Measurements from ENCODE around the gene FXYD1.

The FXYD1 gene

DNA sequence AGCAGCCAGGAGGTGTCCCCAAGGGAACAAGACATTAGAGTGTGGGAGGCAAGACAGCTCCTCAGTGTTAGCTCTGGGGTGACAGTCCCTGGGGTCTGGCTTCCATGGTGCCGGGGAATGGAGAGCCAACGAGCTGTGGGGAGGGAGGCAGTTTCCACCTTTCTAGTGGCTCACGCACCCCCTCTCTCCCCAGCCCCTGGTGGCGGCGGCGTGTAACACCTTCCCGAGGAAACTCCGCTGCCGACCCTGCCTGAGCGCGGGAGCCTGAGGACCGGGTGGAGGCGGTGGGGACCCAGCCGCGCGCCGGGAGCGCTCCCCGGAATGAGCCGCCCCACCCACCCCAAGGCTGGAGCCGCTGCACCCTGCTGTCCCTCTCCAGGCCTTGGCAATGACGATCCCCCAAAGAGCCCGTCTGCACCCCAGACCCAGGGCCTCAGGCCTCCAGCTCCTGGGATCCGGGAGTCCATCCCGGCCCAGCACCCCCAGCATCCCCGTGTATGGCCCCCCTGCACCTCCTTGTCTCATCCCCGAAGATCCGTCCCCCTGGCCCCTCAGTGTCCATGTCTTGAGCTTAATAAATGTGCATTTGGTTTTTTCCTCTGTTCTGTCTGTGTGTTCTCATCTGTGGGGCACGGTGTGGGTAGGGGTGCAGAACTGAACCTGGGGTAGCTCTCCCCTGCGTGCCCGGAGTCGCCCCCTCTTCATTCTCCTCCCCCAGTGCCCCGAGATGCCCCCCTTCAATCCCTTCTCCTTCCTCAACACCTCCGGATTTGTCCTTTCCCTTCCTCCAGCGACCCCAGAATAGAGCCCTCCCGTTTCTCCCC is 15.3 kb downstream of the FXYD1 start:
- H3K4me3 ChIP-seq (ENCODE audit: low read length) = peak overlapping the region; percentile 78
- peak; percentile 49 for DNase-seq (ENCODE audit: low read depth)
- TF ChIP-seq, protein P1, sequence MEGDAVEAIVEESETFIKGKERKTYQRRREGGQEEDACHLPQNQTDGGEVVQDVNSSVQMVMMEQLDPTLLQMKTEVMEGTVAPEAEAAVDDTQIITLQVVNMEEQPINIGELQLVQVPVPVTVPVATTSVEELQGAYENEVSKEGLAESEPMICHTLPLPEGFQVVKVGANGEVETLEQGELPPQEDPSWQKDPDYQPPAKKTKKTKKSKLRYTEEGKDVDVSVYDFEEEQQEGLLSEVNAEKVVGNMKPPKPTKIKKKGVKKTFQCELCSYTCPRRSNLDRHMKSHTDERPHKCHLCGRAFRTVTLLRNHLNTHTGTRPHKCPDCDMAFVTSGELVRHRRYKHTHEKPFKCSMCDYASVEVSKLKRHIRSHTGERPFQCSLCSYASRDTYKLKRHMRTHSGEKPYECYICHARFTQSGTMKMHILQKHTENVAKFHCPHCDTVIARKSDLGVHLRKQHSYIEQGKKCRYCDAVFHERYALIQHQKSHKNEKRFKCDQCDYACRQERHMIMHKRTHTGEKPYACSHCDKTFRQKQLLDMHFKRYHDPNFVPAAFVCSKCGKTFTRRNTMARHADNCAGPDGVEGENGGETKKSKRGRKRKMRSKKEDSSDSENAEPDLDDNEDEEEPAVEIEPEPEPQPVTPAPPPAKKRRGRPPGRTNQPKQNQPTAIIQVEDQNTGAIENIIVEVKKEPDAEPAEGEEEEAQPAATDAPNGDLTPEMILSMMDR (IDR thresholded peaks at IDR 0.05; ENCODE audit: insufficient read depth, low read depth, low read length, missing control alignments) = peak; percentile 51

DNA sequence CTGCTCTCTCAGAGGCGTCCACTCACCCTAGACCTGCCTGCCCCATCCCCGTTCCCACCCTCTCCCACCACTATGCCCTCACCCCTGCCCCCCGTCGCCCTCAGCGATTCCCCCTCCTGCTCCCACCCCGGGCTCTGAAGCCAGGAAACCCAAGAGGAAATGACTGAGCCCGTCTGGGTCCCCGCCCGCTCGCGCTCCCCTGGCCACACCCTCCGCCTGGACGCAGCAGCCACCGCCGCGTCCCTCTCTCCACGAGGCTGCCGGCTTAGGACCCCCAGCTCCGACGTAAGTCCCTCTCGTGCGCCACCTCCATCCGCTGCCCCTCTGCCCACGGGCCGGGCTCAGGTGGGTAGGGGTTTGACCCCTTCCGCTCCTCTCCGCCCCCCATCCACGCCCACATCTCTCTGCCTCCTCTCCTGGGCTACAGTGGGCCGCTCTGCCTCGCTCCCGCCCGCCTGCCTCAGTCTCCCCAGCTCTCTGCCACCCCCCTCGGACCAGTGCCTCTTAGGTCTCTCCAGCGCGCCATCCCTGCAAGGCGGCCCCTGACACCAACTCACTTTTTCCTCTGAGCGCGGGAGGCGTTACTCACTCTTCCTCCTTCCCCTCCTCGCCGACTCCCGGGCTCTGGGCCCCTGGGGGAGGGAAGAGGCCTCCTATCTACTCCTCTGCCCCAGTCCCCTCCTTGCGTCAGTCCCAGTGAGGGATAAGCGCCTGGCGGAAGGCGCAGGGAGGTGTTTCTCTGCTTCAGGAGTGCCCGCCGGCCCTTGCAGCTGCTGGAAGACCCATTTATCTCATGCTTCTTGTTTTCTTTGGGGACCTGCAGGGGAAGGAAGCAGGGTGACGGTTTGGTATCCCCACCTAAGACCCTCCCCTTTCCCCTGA is 16.1 kb downstream of the FXYD1 start, which contains the start of gene FXYD5:
Gene FXYD5 (plus strand): TSS at position 211 of the 882 bp plus-strand sequence. CDS start 816 bp downstream, outside the sequence.
- TF ChIP-seq, protein P1 (IDR thresholded peaks at IDR 0.05; ENCODE audit: insufficient read depth, low read depth, low read length, missing control alignments) = peak; percentile 31
- H3K4me3 ChIP-seq (ENCODE audit: low read length) = peak within 1 kb of the TSS; percentile 78
- DNase-seq (ENCODE audit: low read depth) = peak; percentile 80

- TF ChIP-seq, protein P1 (IDR thresholded peaks at IDR 0.05; ENCODE audit: insufficient read depth, low read depth, low read length, missing control alignments) = no peak
- peak overlapping the region; percentile 78 for H3K4me3 ChIP-seq (ENCODE audit: low read length)
- no peak for DNase-seq (ENCODE audit: low read depth)
These were observed 16.8 kb downstream of the FXYD1 start for GRCh38 chr19:35155441-35155840.

GRCh38 chr19:35155981-35156672 is 17.5 kb downstream of the FXYD1 start:
- no peak for DNase-seq (ENCODE audit: low read depth)
- H3K4me3 ChIP-seq (ENCODE audit: low read length) = no peak overlapping the region
- TF ChIP-seq, protein P1 (IDR thresholded peaks at IDR 0.05; ENCODE audit: insufficient read depth, low read depth, low read length, missing control alignments) = no peak

DNA sequence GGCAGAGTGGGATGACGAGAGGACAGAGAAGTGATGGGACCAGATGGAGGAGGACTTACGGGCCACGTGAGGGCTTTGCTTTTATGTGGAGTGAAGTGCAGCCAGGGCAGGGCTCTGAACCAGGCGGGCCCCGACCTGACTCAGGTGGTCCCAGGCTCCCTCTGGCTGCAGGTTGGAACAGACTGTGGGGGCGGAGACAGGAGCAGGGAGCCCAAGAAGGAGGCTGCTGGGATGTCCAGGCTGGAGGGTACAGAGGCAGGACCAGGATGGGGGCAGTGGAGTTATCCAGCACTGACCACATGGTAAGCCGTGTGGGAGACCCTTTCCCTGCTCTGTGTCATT is 18.0 kb downstream of the FXYD1 start:
- H3K4me3 ChIP-seq (ENCODE audit: low read length) = no peak overlapping the region
- TF ChIP-seq, protein P1 (IDR thresholded peaks at IDR 0.05; ENCODE audit: insufficient read depth, low read depth, low read length, missing control alignments) = no peak
- DNase-seq (ENCODE audit: low read depth) = no peak

DNA sequence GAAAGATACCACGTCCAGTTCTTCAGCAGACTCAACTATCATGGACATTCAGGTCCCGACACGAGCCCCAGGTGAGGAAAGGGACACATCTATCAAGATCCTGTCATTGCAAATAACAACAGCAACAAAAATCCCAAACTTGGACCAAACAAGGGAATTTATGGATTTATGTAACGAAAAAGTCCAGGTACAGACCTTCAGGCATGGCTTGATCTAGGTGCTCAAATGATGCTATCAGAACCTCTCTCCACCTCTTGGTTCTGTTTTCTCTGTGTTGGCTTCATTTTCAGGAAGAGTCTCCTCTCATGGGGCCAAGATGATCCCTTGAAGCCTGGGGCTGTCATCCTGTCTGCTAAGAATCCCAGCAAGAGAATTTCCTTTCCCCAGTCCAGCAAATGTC is 18.8 kb downstream of the FXYD1 start:
- TF ChIP-seq, protein P1 (IDR thresholded peaks at IDR 0.05; ENCODE audit: insufficient read depth, low read depth, low read length, missing control alignments) = no peak
- H3K4me3 ChIP-seq (ENCODE audit: low read length) = no peak overlapping the region
- DNase-seq (ENCODE audit: low read depth) = no peak
